ENCODE results near the gene MED27. TPM values are rescaled to one million over a fixed set of nuclear protein-coding genes. Genes with fewer than 3 reads are reported as not detected.
A peak's percentile ranks its signal among the peaks of the same experiment; 100 is the strongest.

MED27 gene
- total and polyA plus RNA-seq, 9 of the 15 experiments (the other 6 are each of a cell fraction or from before 2014, with no cell fraction given): 24.4 to 91.0 (median 36.1) TPM

GRCh38 chr9:132114102-132114707, 34.5 kb upstream of the MED27 start:
- no peak overlapping the region for H3K4me2 ChIP-seq (ENCODE audit: insufficient read depth, low read length)
- DNase-seq (ENCODE audit: extremely low read depth in 1 of 4, low spot score in 3 of 4) (peak; percentile 68 to 82 (median 75)), FAIRE-seq (peak; percentile 79), ATAC-seq (peak; percentile 94)
- H3K27ac ChIP-seq (ENCODE audit: extremely low read depth, low read depth, low read length): no peak overlapping the region
- peaks cover 2 to 26% of the 10 kb centered on the region in 2 experiments; a peak in 4 of 5 replicates for H3K27me3 ChIP-seq (ENCODE audit: control insufficient read depth in 2 of 2, insufficient read depth in 2 of 2, low read length in 2 of 2)
- 9% methylated on average over 17 of the region's 18 CpGs for WGBS (ENCODE audit: insufficient coverage, low coverage, missing lambda C conversion rate)
- H3K4me3 ChIP-seq: no peak overlapping the region
- H3K9me3 ChIP-seq (replicated peaks; ENCODE audit: control insufficient read depth, insufficient read depth, low read depth, low read length): no peaks in the 10 kb centered on the region
- H3K79me2 ChIP-seq (ENCODE audit: control insufficient read depth, insufficient read depth, low read length): no peaks in the 10 kb centered on the region
- H2AFZ ChIP-seq (ENCODE audit: low read depth, low read length): no peak overlapping the region
- no peak overlapping the region for H3K9ac ChIP-seq (ENCODE audit: insufficient read depth in 1 of 2, low read depth in 2 of 2, low read length in 2 of 2)
- ChIA-PET CTCF (ENCODE audit: low intra/inter-chr PET ratio) (no interaction called here), POLR2A (interaction anchor here (0.6 kb wide), 1 partner anchor 23 kb away, joined by 3 read pairs; no protein-coding TSS in a partner anchor)
- H4K20me1 ChIP-seq (replicated peaks; ENCODE audit: control insufficient read depth, insufficient read depth, low read length): no peaks in the 10 kb centered on the region
- H3K36me3 ChIP-seq (ENCODE audit: control insufficient read depth, insufficient read depth, low read length): no peaks in the 10 kb centered on the region
- BruUV-seq (replicated peaks): no TSS peak
- in situ Hi-C loops (cut with MboI) (no loop called here), intact Hi-C loops (cut with micrococcal nuclease) (no loop called here)
- H3K9me1 ChIP-seq (ENCODE audit: control insufficient read depth, insufficient read depth, low read length): no peaks in the 10 kb centered on the region
- 0 out of 5 replicates have a peak, but pooled peaks cover 0 to 2% of the 10 kb centered on the region in 2 experiments for H3K4me1 ChIP-seq (replicated peaks in 1 of 2; ENCODE audit: control insufficient read depth in 2 of 2, insufficient read depth in 2 of 2, low read length in 2 of 2)
- TF ChIP-seq ZNF511 (CRISPR knock-in tag; IDR thresholded peaks at IDR 0.05): peak; percentile 97
- peak; percentile 82; the same call in 1 of the 2 replicates for TF ChIP-seq FOXK1 (CRISPR knock-in tag; IDR thresholded peaks at IDR 0.05; ENCODE audit: borderline replicate concordance)
- peak in 1 of 2 experiments; percentile 79; a peak in 2 of 4 replicates for TF ChIP-seq SRF (CRISPR knock-in tag; IDR thresholded peaks at IDR 0.05)
- TF ChIP-seq CBX1 (IDR thresholded peaks at IDR 0.05; ENCODE audit: low read depth): no peak
- TF ChIP-seq RNF219 (CRISPR knock-in tag; IDR thresholded peaks at IDR 0.05): no peak
- peak; percentile 35; the same call in 1 of the 2 replicates for TF ChIP-seq MAX (CRISPR knock-in tag; IDR thresholded peaks at IDR 0.05)
- no peak for TF ChIP-seq SMARCB1 (IDR thresholded peaks at IDR 0.05; ENCODE audit: insufficient read length, low read depth)
- no peak for TF ChIP-seq ZFP1 (CRISPR knock-in tag; IDR thresholded peaks at IDR 0.05)
- no peak for TF ChIP-seq RBM25 (IDR thresholded peaks at IDR 0.05; ENCODE audit: low read depth, low read length, severe bottlenecking)
- TF ChIP-seq TAF7 (tag; IDR thresholded peaks at IDR 0.05): no peak
- TF ChIP-seq RFX5 (IDR thresholded peaks at IDR 0.05; ENCODE audit: low read depth, low read length): no peak
- no peak for TF ChIP-seq ZNF79 (CRISPR knock-in tag; IDR thresholded peaks at IDR 0.05; ENCODE audit: low read depth)
- peak; percentile 95 for TF ChIP-seq ZNF232 (CRISPR knock-in tag; IDR thresholded peaks at IDR 0.05)
- TF ChIP-seq TCF3 (CRISPR knock-in tag; IDR thresholded peaks at IDR 0.05): no peak
- TF ChIP-seq EGR1 (conservative IDR thresholded peaks at IDR 0.05): 0 out of 2 replicates have a peak, but pooled peaks have one; percentile 7
- TF ChIP-seq STAT6 (CRISPR knock-in tag; IDR thresholded peaks at IDR 0.05): no peak

All from K562 (cell line).